Lower lobe of right lung (tissue), 2 donors: Measurements from ENCODE around the gene CBX2. TPM values are rescaled to one million over a fixed set of nuclear protein-coding genes. Genes with fewer than 3 reads are reported as not detected.

Experiments used
- ATAC-seq, 2 donors: fragments of 200-7000 bp; cut with Tn5 transposase; one replicate each; pipeline ENCODE4 v1.9.1; 2020 to 2022; ENCODE audit warnings: mild to moderate bottlenecking in 2 of 2, moderate library complexity in 2 of 2
- DNase-seq: peaks from one replicate; pipeline ENCODE4 v3.0.0-alpha.2; 2020
- H3K27ac ChIP-seq: fragments of 200-600 bp; one replicate; pipeline ENCODE4 v1.8.0; 2022
- H3K27me3 ChIP-seq: fragments of 200-600 bp; one replicate; pipeline ENCODE4 v1.8.0; 2022; ENCODE audit warnings: low read depth
- H3K36me3 ChIP-seq: fragments of 200-600 bp; one replicate; pipeline ENCODE4 v1.8.0; 2022; ENCODE audit warnings: mild to moderate bottlenecking
- H3K4me1 ChIP-seq: fragments of 200-600 bp; one replicate; pipeline ENCODE4 v1.8.0; 2022
- H3K4me3 ChIP-seq: fragments of 200-600 bp; one replicate; pipeline ENCODE4 v1.8.0; 2022; ENCODE audit warnings: mild to moderate bottlenecking
- H3K9me3 ChIP-seq: fragments of 200-600 bp; one replicate; pipeline ENCODE4 v1.8.0; 2022
- intact Hi-C: fragments of 100-400 bp; cut with DNase I; formaldehyde crosslinking; loops from one replicate; pipeline ENCODE4 v1.11.0; 2022
- total RNA-seq: library from RNA; stranded (reverse); fragmentation: NEBNext Ultra II Directional; extraction: Animal tissue kit (Norgen Biotek cat#: 25700); gene quantifications from one replicate; pipeline ENCODE4 v1.2.1, GENCODE V29; 2021
- TF ChIP-seq, protein P1 (sequence below): fragments of 200-600 bp; IDR thresholded peaks from one replicate; pipeline ENCODE4 v1.8.0; 2022; ENCODE audit warnings: antibody characterized with exemption, mild to moderate bottlenecking
- donor health status: DM: no; HTN: yes; CAD: no; lungs with severe emphysema.

Gene CBX2
- total RNA-seq, 1 donor from 2014 or later: 3.9 TPM

DNA sequence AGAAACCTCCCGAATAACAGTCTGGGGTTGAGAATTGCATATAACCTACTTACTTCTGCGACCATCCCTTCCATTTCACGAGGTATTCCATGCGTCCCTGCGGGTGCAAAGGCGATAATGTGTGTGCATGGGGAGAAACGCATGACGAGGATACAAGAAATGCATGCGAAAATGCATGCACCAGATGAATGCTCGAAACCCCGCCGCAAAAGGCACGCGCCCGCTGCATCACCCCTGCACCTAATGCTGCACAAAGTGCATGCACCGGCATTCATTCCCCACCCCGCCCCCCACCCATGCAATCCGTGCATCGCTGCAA, 18.5 kb downstream of the CBX2 start:
- intact Hi-C loops: no loop called here
- Histone ChIP-seq H3K4me1 (peaks cover 68% of the 10 kb centered on the region), H3K9me3 (no peaks in the 10 kb centered on the region), H3K36me3 (peaks cover 11% of the 10 kb centered on the region), H3K27ac (peak overlapping the region; percentile 87), H3K27me3 (peaks cover 59% of the 10 kb centered on the region), H3K4me3 (peak overlapping the region; percentile 70)
- DNase-seq (no peak), ATAC-seq (no peak)
- TF ChIP-seq, protein P1, sequence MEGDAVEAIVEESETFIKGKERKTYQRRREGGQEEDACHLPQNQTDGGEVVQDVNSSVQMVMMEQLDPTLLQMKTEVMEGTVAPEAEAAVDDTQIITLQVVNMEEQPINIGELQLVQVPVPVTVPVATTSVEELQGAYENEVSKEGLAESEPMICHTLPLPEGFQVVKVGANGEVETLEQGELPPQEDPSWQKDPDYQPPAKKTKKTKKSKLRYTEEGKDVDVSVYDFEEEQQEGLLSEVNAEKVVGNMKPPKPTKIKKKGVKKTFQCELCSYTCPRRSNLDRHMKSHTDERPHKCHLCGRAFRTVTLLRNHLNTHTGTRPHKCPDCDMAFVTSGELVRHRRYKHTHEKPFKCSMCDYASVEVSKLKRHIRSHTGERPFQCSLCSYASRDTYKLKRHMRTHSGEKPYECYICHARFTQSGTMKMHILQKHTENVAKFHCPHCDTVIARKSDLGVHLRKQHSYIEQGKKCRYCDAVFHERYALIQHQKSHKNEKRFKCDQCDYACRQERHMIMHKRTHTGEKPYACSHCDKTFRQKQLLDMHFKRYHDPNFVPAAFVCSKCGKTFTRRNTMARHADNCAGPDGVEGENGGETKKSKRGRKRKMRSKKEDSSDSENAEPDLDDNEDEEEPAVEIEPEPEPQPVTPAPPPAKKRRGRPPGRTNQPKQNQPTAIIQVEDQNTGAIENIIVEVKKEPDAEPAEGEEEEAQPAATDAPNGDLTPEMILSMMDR: no peak

DNA sequence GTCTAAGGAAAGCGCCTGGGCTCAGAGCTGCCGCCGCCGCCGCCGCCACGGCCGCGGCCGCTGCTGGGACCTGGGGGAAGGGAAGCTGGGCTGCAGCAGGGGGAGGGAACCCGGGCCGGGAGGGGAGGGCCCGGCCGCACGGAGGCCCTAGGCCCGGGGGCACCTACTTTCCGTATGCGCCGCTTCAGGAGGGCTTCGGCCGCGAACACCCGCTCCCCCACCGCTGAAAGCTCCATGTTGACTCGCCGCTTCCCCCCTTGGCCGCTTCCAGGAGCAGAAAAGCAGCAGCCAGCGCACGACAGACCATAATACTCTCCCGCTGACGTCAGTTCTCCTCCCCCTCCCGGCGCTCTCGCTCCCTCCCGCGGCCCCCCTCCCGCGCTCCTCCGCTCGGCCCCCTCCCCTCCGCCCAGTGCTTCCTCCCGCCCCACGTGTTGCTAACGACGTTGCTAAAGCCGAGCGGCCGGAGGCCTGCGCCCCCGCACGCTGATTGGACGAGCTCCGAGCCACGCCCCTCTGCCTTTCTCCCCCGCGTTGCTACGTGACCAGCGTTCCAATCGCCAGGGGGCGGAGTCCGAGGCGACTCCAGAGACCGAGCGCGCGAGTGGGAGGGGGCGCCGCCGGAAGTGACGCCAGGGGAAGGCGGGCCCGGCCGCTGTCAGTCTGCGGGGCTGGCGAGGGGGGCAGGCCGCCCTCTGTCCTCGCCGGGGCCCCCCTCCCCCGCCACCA, 19.0 kb downstream of the CBX2 start, which contains the start of gene CBX8:
TSS of gene CBX8 (minus strand) at position 315 of the 729 bp plus-strand sequence. CDS start at position 236, 79 bp downstream.
- peak within 1 kb of the TSS; percentile 87 for H3K27ac ChIP-seq
- peaks cover 11% of the 10 kb centered on the region for H3K36me3 ChIP-seq
- ATAC-seq (peak; percentile 95 to 97), DNase-seq (peak; percentile 100)
- peaks cover 65% of the 10 kb centered on the region for H3K4me1 ChIP-seq
- H3K9me3 ChIP-seq: no peaks in the 10 kb centered on the region
- peak within 1 kb of the TSS; percentile 70 for H3K4me3 ChIP-seq
- peaks cover 59% of the 10 kb centered on the region for H3K27me3 ChIP-seq
- intact Hi-C loops: no loop called here
- TF ChIP-seq, protein P1: no peak

DNA sequence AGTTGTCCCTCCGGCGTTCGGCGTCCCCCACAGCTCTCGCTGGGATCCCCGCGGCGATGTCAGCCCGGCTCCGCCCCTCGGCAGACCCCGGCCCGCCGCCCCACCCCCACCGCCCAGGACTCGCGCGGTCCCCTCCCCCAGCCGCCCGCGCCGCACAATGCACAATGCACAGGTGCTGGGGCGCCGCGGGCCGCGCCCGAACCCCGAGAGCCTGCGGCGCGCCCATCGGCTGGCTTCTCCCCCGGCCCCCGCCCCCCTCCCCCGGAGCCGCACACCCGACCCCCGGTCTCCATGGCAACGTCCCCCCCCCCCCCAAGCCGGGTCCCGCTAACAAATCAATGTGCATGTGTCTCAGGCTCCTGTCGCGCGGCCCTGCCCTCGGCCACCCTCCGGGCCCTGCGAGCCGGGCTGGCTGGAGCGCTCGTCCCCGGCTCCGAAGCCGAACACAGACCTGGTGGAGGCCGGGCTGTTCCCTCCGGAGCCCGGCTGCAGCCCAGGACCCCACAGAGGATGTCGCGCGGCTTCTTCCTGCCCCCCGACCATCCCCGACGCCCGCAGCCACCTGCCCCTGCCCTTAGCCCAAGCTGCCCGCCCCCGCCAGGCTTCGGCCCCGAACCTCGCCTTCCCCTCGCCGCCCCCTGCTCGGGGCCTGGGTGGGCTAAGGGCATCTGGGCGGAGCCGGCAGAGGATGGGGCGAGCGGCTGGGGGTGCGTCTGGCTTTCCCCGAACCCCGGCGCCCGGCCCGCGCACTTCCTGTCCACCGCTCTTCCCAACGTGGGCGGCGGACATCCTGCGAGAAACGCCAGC, 19.7 kb downstream of the CBX2 start:
- DNase-seq (no peak), ATAC-seq (peak; percentile 26 to 41)
- H3K27ac ChIP-seq: peak overlapping the region; percentile 87
- peaks cover 59% of the 10 kb centered on the region for H3K27me3 ChIP-seq
- peak overlapping the region; percentile 70 for H3K4me3 ChIP-seq
- peaks cover 63% of the 10 kb centered on the region for H3K4me1 ChIP-seq
- intact Hi-C loops: no loop called here
- TF ChIP-seq, protein P1: no peak
- H3K36me3 ChIP-seq: peaks cover 11% of the 10 kb centered on the region
- no peaks in the 10 kb centered on the region for H3K9me3 ChIP-seq

DNA sequence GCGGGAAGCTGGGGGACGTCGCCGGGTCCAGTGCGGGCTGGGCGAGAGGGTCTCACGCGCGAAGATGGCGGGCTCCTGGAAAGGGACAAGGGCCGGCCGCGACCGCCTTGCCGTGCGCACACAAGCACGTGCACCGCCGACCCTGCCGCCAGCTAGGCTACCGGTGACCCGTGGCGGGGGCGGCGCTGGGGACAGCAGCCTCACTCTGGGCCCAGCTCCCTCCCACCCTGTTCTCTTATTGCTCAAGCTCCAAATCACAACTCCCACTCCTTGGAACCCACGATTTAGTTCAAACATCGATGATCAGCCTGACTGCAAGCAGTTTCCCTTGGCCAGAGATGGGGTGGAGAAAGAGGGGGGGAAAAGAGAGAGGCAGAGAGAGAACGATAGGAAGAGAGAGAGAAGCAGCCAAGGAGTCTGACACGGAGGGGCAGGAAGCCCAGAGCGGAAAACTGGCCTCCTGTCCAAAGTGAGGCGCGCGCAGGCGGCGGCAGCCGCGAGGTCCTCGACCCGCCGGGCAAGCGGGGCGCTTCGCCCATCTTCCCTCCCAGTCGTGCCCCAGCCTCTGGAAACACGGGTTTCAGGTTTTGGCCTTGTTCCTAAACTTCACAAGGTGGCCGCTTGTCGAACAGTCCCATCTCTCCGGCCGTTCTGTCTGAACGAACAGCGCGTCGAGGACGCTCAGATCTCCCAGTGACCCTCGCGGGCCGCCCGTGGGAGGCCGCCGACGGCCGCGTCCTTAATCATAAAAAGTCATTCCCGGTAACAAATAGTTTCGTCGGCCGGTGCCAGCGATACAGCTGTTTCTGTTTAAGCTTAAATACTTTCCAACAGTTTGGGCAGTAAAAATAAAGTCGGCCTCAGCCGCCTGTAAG, 20.6 kb downstream of the CBX2 start:
- peak overlapping the region; percentile 70 for H3K4me3 ChIP-seq
- intact Hi-C loops: no loop called here
- ATAC-seq: no peak

More for the DNA sequence above, 20.6 kb downstream of the CBX2 start:
- peaks cover 59% of the 10 kb centered on the region for H3K27me3 ChIP-seq
- no peaks in the 10 kb centered on the region for H3K9me3 ChIP-seq
- H3K4me1 ChIP-seq: peaks cover 57% of the 10 kb centered on the region
- TF ChIP-seq, protein P1: no peak
- H3K27ac ChIP-seq: no peak overlapping the region
- no peak for DNase-seq
- H3K36me3 ChIP-seq: peaks cover 11% of the 10 kb centered on the region
